Coronary artery (tissue), 2 donors: ENCODE results near the gene MYO18A.

Experiments used
- DNase-seq: peaks from one replicate; pipeline ENCODE4 v3.0.0-alpha.2; 2017; ENCODE audit warnings: low spot score
- H3K27ac ChIP-seq, 2 donors: fragments of 200-600 bp; sonication (generic); one replicate each; pipeline ENCODE4 v1.5.1; 2016 to 2019
- H3K4me3 ChIP-seq: fragments of 200-600 bp; sonication (generic); 2 replicates; pipeline ENCODE4 v1.5.1; 2016; ENCODE audit warnings: mild to moderate bottlenecking, moderate library complexity
- TF ChIP-seq, protein P1 (sequence below): fragments of 200-600 bp; sonication (generic); IDR thresholded peaks from one replicate; pipeline ENCODE4 v1.5.1; 2019; ENCODE audit warnings: antibody characterized with exemption

MYO18A gene

DNA sequence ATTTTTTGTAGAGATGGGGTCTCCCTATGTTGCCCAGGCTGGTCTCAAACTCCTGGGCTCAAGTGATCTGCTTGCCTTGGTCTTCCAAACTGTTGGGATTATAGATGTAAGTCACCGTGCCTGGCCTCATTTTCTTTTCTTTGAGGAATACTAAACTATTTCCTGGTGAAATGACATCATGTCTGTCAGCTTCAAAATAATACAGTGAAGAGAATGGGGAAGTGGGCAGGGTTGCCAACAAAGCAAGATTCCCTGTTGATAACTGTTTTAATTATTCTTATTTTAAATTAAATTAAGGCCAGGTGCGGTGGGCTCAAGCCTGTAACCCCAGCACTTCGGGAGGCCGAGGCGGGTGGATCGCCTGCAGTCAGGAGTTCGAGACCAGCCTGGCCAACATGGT is 116.2 kb downstream of the MYO18A start:
- TF ChIP-seq, protein P1, sequence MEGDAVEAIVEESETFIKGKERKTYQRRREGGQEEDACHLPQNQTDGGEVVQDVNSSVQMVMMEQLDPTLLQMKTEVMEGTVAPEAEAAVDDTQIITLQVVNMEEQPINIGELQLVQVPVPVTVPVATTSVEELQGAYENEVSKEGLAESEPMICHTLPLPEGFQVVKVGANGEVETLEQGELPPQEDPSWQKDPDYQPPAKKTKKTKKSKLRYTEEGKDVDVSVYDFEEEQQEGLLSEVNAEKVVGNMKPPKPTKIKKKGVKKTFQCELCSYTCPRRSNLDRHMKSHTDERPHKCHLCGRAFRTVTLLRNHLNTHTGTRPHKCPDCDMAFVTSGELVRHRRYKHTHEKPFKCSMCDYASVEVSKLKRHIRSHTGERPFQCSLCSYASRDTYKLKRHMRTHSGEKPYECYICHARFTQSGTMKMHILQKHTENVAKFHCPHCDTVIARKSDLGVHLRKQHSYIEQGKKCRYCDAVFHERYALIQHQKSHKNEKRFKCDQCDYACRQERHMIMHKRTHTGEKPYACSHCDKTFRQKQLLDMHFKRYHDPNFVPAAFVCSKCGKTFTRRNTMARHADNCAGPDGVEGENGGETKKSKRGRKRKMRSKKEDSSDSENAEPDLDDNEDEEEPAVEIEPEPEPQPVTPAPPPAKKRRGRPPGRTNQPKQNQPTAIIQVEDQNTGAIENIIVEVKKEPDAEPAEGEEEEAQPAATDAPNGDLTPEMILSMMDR = no peak
- Histone ChIP-seq H3K4me3 (no peak overlapping the region), H3K27ac (no peak overlapping the region)
- DNase-seq = no peak

DNA sequence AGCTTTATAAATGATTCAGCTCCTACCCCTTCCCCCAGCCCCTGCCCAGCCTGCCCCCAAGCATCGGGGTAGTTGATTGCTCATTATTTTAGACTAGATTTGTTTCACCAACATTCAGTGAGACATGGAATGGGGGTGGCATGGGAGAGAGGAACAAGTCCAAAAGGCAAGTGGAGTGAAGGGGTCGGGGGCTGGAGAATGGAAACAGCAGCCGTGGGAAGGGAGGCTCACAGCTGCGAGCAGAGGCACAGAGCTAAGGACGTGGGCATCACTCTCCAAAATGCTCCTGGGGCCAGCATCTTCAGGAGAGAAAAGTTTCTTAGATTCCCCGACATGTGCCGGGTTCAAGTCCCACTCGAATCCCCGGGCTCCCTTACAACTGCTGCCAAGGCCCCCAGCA is 118.0 kb downstream of the MYO18A start:
- no peak for DNase-seq
- H3K27ac ChIP-seq = no peak overlapping the region
- no peak overlapping the region for H3K4me3 ChIP-seq
- TF ChIP-seq, protein P1 = no peak

DNA sequence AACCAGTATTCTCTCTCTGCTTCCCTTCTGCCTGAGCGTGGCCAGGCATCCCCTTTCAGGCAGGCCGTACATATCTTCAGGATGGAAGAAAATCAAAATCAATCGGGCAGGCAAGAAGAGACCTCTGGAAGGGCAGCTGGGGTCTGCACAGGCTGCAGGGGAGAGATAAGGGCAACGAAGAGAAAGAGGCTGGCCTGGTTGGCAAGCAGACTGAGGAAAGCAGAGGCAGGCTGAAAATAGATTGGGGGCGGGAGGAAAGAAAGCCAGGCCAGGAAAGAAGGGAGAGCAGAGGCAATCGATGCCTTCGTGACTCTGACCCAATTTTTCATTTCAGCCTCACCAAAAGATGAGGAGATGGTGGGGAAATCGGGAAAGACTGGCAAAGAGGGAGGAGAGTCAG is 119.2 kb downstream of the MYO18A start:
- Histone ChIP-seq H3K4me3 (no peak overlapping the region), H3K27ac (no peak overlapping the region)
- TF ChIP-seq, protein P1 = no peak
- DNase-seq = no peak

DNA sequence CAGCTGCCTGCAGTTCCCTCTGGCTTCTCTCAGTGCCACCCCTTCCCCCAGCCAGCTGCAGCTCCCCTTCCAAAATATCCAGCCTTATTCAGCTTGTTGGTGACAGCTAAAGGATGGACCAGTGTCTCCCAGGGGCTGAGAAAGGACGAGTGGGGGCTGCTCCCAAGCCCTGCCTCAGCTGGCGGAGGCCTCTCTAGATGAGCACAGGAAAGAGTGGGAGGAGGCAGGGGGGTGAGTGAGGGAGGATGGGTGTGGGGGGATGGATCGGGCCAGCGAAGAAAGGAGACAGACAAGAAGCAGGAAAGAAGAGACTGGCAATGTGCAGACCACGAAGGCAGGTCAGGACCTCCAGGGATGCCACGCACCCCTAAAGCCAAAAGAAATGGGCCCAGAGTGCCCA is 119.7 kb downstream of the MYO18A start:
- no peak for DNase-seq
- TF ChIP-seq, protein P1 = no peak
- H3K4me3 ChIP-seq = no peak overlapping the region
- no peak overlapping the region for H3K27ac ChIP-seq

DNA sequence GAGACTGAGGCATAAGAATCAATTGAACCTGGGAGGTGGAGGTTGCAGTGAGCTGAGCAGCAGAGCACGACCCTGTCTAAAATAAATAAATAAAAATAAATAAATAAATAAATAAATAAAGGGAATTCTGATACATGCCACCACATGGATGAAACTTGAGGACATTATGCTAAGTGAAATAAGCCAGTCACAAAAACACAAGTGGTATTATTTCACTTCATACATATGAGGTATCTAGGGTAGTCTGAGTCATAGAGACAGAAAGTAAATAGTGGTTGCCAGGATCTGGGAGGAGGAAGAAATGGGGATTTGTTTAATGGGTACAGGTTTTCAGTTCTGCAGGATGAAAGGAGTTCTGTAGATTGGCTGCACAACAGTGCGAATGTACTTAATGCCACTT is 120.9 kb downstream of the MYO18A start:
- DNase-seq = no peak
- Histone ChIP-seq H3K4me3 (no peak overlapping the region), H3K27ac (no peak overlapping the region)
- TF ChIP-seq, protein P1 = no peak

DNA sequence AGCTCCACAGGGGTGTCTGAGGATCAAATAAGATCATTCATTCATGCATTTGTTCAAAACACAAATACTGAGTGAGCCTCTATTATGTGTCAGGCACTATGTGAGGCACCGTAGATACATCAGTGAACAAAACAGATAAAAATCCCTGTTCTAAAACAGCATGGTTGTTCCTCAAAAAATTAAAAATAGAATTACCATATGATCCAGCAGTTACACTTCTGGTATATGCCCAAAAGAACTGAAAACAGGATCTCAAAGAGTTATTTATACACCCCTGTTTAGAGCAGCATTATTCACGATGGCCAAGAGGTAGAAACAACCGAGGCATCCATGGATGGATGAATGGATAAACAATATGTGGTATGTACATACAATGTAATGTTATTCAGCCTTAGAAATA is 121.8 kb downstream of the MYO18A start:
- DNase-seq = no peak
- H3K4me3 ChIP-seq = no peak overlapping the region
- TF ChIP-seq, protein P1 = no peak
- H3K27ac ChIP-seq = no peak overlapping the region

DNA sequence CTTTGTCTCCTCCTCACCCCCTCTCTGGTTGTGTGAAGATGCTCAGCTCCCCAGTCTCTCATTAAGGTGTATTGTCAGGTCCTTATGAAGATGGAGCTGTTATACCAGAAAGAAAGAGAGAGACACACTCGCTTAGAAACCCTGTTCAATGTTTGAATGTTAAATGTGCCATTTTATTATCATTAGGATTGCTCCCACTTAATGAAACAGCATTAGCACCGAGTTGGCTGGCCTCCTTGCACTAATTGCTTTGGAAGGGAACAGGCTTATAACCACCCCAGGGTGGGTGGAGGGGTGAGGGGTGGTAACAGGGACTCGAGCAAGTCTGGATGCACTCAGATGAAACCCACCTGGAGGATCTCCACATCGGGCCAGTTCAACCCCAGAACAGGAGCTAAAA is 122.8 kb downstream of the MYO18A start:
- Histone ChIP-seq H3K4me3 (no peak overlapping the region), H3K27ac (no peak overlapping the region)
- DNase-seq = no peak
- TF ChIP-seq, protein P1 = no peak
